ENCODE measurements around the gene MARCHF9. TPM values are rescaled to one million over a fixed set of nuclear protein-coding genes. Genes with fewer than 3 reads are reported as not detected.

MARCHF9 gene
- total and polyA plus RNA-seq, 2 donors (not counting 1 experiment from before 2014, with no cell fraction given): 3.8 to 4.8 TPM

GRCh38 chr12:57807285-57807684, 52.4 kb downstream of the MARCHF9 start:
- no peaks in the 10 kb centered on the region for H3K9me3 ChIP-seq (ENCODE audit: control insufficient read depth, insufficient read depth, low read depth, low read length)
- TF ChIP-seq EZH2 (IDR thresholded peaks at IDR 0.05; ENCODE audit: low read length, missing control alignments) (no peak), CTCF (conservative IDR thresholded peaks at IDR 0.05 in 1 of 2, IDR thresholded peaks at IDR 0.05 in 1 of 2; ENCODE audit: low read depth in 1 of 2, low read length in 2 of 2) (no peak)
- H3K36me3 ChIP-seq (ENCODE audit: control insufficient read depth, insufficient read depth, low read length): peaks cover 13% of the 10 kb centered on the region
- H4K20me1 ChIP-seq (ENCODE audit: control insufficient read depth, extremely low read depth, insufficient read depth, low read length): no peaks in the 10 kb centered on the region
- no peak overlapping the region for H3K4me2 ChIP-seq (ENCODE audit: extremely low read depth, insufficient read depth, low read length)
- no peak overlapping the region for H3K9ac ChIP-seq (ENCODE audit: insufficient read depth, low read length)
- no peak for DNase-seq (ENCODE audit: low read depth in 2 of 2)
- no peaks in the 10 kb centered on the region for H3K4me1 ChIP-seq (ENCODE audit: control insufficient read depth, extremely low read depth, insufficient read depth, low read length)
- no peaks in the 10 kb centered on the region for H3K27me3 ChIP-seq (ENCODE audit: control insufficient read depth, insufficient read depth, low read length)
- H3K27ac ChIP-seq (ENCODE audit: insufficient read depth, low read length): no peak overlapping the region
- no peak overlapping the region for H3K4me3 ChIP-seq (replicated peaks in 1 of 4; ENCODE audit: control extremely low read depth in 1 of 4, insufficient read depth in 1 of 4, low read depth in 3 of 4, low read length in 4 of 4)
- H2AFZ ChIP-seq (ENCODE audit: low read length): no peak overlapping the region
- H3K79me2 ChIP-seq (ENCODE audit: control insufficient read depth, insufficient read depth, low read length): no peaks in the 10 kb centered on the region

GRCh38 chr12:57808351-57808750, 53.4 kb downstream of the MARCHF9 start:
- no peak overlapping the region for H3K27ac ChIP-seq (ENCODE audit: insufficient read depth, low read length)
- TF ChIP-seq EZH2 (IDR thresholded peaks at IDR 0.05; ENCODE audit: low read length, missing control alignments) (no peak), CTCF (conservative IDR thresholded peaks at IDR 0.05 in 1 of 2, IDR thresholded peaks at IDR 0.05 in 1 of 2; ENCODE audit: low read depth in 1 of 2, low read length in 2 of 2) (no peak)
- no peaks in the 10 kb centered on the region for H4K20me1 ChIP-seq (ENCODE audit: control insufficient read depth, extremely low read depth, insufficient read depth, low read length)
- no peaks in the 10 kb centered on the region for H3K79me2 ChIP-seq (ENCODE audit: control insufficient read depth, insufficient read depth, low read length)
- H3K4me1 ChIP-seq (ENCODE audit: control insufficient read depth, extremely low read depth, insufficient read depth, low read length): no peaks in the 10 kb centered on the region
- no peak overlapping the region for H2AFZ ChIP-seq (ENCODE audit: low read length)
- no peak overlapping the region for H3K4me2 ChIP-seq (ENCODE audit: extremely low read depth, insufficient read depth, low read length)
- no peaks in the 10 kb centered on the region for H3K27me3 ChIP-seq (ENCODE audit: control insufficient read depth, insufficient read depth, low read length)
- H3K36me3 ChIP-seq (ENCODE audit: control insufficient read depth, insufficient read depth, low read length): peaks cover 9% of the 10 kb centered on the region
- no peak overlapping the region for H3K9ac ChIP-seq (ENCODE audit: insufficient read depth, low read length)
- no peaks in the 10 kb centered on the region for H3K9me3 ChIP-seq (ENCODE audit: control insufficient read depth, insufficient read depth, low read depth, low read length)
- H3K4me3 ChIP-seq (replicated peaks in 1 of 4; ENCODE audit: control extremely low read depth in 1 of 4, insufficient read depth in 1 of 4, low read depth in 3 of 4, low read length in 4 of 4): no peak overlapping the region
- DNase-seq (ENCODE audit: low read depth in 2 of 2): no peak

- H3K27ac ChIP-seq (ENCODE audit: insufficient read depth, low read length): no peak overlapping the region
- H3K4me2 ChIP-seq (ENCODE audit: extremely low read depth, insufficient read depth, low read length): no peak overlapping the region
- H3K27me3 ChIP-seq (ENCODE audit: control insufficient read depth, insufficient read depth, low read length): no peaks in the 10 kb centered on the region
- no peak overlapping the region for H3K4me3 ChIP-seq (replicated peaks in 1 of 4; ENCODE audit: control extremely low read depth in 1 of 4, insufficient read depth in 1 of 4, low read depth in 3 of 4, low read length in 4 of 4)
- no peak for DNase-seq (ENCODE audit: low read depth in 2 of 2)
- no peak overlapping the region for H2AFZ ChIP-seq (ENCODE audit: low read length)
- no peaks in the 10 kb centered on the region for H4K20me1 ChIP-seq (ENCODE audit: control insufficient read depth, extremely low read depth, insufficient read depth, low read length)
- H3K4me1 ChIP-seq (ENCODE audit: control insufficient read depth, extremely low read depth, insufficient read depth, low read length): no peaks in the 10 kb centered on the region
- TF ChIP-seq EZH2 (IDR thresholded peaks at IDR 0.05; ENCODE audit: low read length, missing control alignments): no peak
- TF ChIP-seq CTCF (conservative IDR thresholded peaks at IDR 0.05 in 1 of 2, IDR thresholded peaks at IDR 0.05 in 1 of 2; ENCODE audit: low read depth in 1 of 2, low read length in 2 of 2): no peak
- no peaks in the 10 kb centered on the region for H3K9me3 ChIP-seq (ENCODE audit: control insufficient read depth, insufficient read depth, low read depth, low read length)
- H3K9ac ChIP-seq (ENCODE audit: insufficient read depth, low read length): no peak overlapping the region
- H3K79me2 ChIP-seq (ENCODE audit: control insufficient read depth, insufficient read depth, low read length): no peaks in the 10 kb centered on the region
- peaks cover 9% of the 10 kb centered on the region for H3K36me3 ChIP-seq (ENCODE audit: control insufficient read depth, insufficient read depth, low read length)
Measured at GRCh38 chr12:57809425-57809824, 54.5 kb downstream of the MARCHF9 start.

Other genes starting within 250 kb of the MARCHF9 start
- gene DDIT3, start 234.6 kb upstream of the MARCHF9 start, total RNA-seq: 249 and 265 TPM in 2 replicates
- gene DDIT3, start 234.6 kb upstream of the MARCHF9 start, polyA plus RNA-seq: 32.5 and 57.8 TPM in 2 replicates
- 5.1 and 7.1 TPM in 2 replicates for gene MBD6, start 232.3 kb upstream of the MARCHF9 start, total RNA-seq
- gene MBD6, start 232.3 kb upstream of the MARCHF9 start, polyA plus RNA-seq: 3.0 and 3.1 TPM in 2 replicates
- gene DCTN2, start 207.9 kb upstream of the MARCHF9 start, total RNA-seq: 101 and 108 TPM in 2 replicates
- 211 and 229 TPM in 2 replicates for gene DCTN2, start 207.9 kb upstream of the MARCHF9 start, polyA plus RNA-seq
- gene KIF5A, start 205.1 kb upstream of the MARCHF9 start, total RNA-seq: 0.51 and 1.3 TPM in 2 replicates
- 0.53 and 0.89 TPM in 2 replicates for gene KIF5A, start 205.1 kb upstream of the MARCHF9 start, polyA plus RNA-seq
- gene PIP4K2C, start 163.9 kb upstream of the MARCHF9 start, total RNA-seq: 9.0 and 11.9 TPM in 2 replicates
- 24.3 and 25.2 TPM in 2 replicates for gene PIP4K2C, start 163.9 kb upstream of the MARCHF9 start, polyA plus RNA-seq
- gene DTX3, start 150.3 kb upstream of the MARCHF9 start, total RNA-seq: 16.4 and 30.4 TPM in 2 replicates
- 12.1 and 17.3 TPM in 2 replicates for gene DTX3, start 150.3 kb upstream of the MARCHF9 start, polyA plus RNA-seq
- 34.4 and 40.0 TPM in 2 replicates for gene ARHGEF25, start 143.7 kb upstream of the MARCHF9 start, total RNA-seq
- 12.1 and 15.7 TPM in 2 replicates for gene ARHGEF25, start 143.7 kb upstream of the MARCHF9 start, polyA plus RNA-seq
- gene B4GALNT1, start 121.9 kb upstream of the MARCHF9 start, total RNA-seq: 0.51 and 2.3 TPM in 2 replicates
- gene B4GALNT1, start 121.9 kb upstream of the MARCHF9 start, polyA plus RNA-seq: 1.3 and 3.4 TPM in 2 replicates
- gene OS9, start 61.0 kb upstream of the MARCHF9 start, total RNA-seq: 170 and 260 TPM in 2 replicates
- 274 and 316 TPM in 2 replicates for gene OS9, start 61.0 kb upstream of the MARCHF9 start, polyA plus RNA-seq
- under 0.01 and 0.17 TPM in 2 replicates for gene AGAP2, start 16.4 kb upstream of the MARCHF9 start, total RNA-seq
- 0.02 and 0.05 TPM in 2 replicates for gene AGAP2, start 16.4 kb upstream of the MARCHF9 start, polyA plus RNA-seq
- 55.7 and 99.6 TPM in 2 replicates for gene TSPAN31, start 10.1 kb upstream of the MARCHF9 start, total RNA-seq
- gene TSPAN31, start 10.1 kb upstream of the MARCHF9 start, polyA plus RNA-seq: 42.8 and 53.6 TPM in 2 replicates
- 183 and 257 TPM in 2 replicates for gene CDK4, start 2.8 kb upstream of the MARCHF9 start, total RNA-seq
- gene CDK4, start 2.8 kb upstream of the MARCHF9 start, polyA plus RNA-seq: 233 and 324 TPM in 2 replicates
- gene CYP27B1, start 12.0 kb downstream of the MARCHF9 start, total RNA-seq: under 0.01 and 0.17 TPM in 2 replicates
- gene CYP27B1, start 12.0 kb downstream of the MARCHF9 start, polyA plus RNA-seq: 0.26 and 0.29 TPM in 2 replicates
- 3.5 and 6.4 TPM in 2 replicates for gene METTL1, start 17.0 kb downstream of the MARCHF9 start, total RNA-seq
- 16.9 and 28.5 TPM in 2 replicates for gene METTL1, start 17.0 kb downstream of the MARCHF9 start, polyA plus RNA-seq
- 3.9 and 8.9 TPM in 2 replicates for gene EEF1AKMT3, start 17.5 kb downstream of the MARCHF9 start, total RNA-seq
- gene EEF1AKMT3, start 17.5 kb downstream of the MARCHF9 start, polyA plus RNA-seq: 6.7 and 11.9 TPM in 2 replicates
- 15.5 and 20.3 TPM in 2 replicates for gene TSFM, start 27.7 kb downstream of the MARCHF9 start, total RNA-seq
- gene TSFM, start 27.7 kb downstream of the MARCHF9 start, polyA plus RNA-seq: 16.8 and 19.0 TPM in 2 replicates
- 2.8 and 7.1 TPM in 2 replicates for gene AVIL, start 63.6 kb downstream of the MARCHF9 start, total RNA-seq
- gene AVIL, start 63.6 kb downstream of the MARCHF9 start, polyA plus RNA-seq: 1.1 and 2.2 TPM in 2 replicates
- 87.8 and 92.0 TPM in 2 replicates for gene CTDSP2, start 91.6 kb downstream of the MARCHF9 start, total RNA-seq
- 199 and 208 TPM in 2 replicates for gene CTDSP2, start 91.6 kb downstream of the MARCHF9 start, polyA plus RNA-seq
- 8.5 and 9.4 TPM in 2 replicates for gene ATP23, start 186.5 kb downstream of the MARCHF9 start, total RNA-seq
- gene ATP23, start 186.5 kb downstream of the MARCHF9 start, polyA plus RNA-seq: 4.8 and 8.7 TPM in 2 replicates

All from fibroblast of lung (primary cell).